CD14-positive monocyte (primary cell): ENCODE results near the gene ZBED4. TPM values are rescaled to one million over a fixed set of nuclear protein-coding genes. Genes with fewer than 3 reads are reported as not detected.

Experiments used
- DNase-seq, 3 donors: peaks; one replicate each; pipeline ENCODE4 v3.0.0-alpha.2; 2011 to 2022
- H2AFZ ChIP-seq: 2 replicates; pipeline ENCODE4 v1.6.0; 2012; ENCODE audit warnings: mild to moderate bottlenecking, low read depth, low read length, inconsistent platforms; ENCODE audit not compliant: insufficient read depth, poor library complexity, severe bottlenecking
- H3K27ac ChIP-seq, 2 donors: 1 replicate in 1 of 2; 2 replicates in 1 of 2; pipeline ENCODE4 v1.5.1; 2012 to 2013; ENCODE audit warnings: low read length in 2 of 2, control low read depth in 1 of 2, inconsistent platforms in 1 of 2, low read depth in 1 of 2, mild to moderate bottlenecking in 1 of 2
- H3K27me3 ChIP-seq, 2 donors: one replicate each; pipeline versions ENCODE4 v1.6.0 to v1.6.1; 2011 to 2013; ENCODE audit warnings: low read length in 2 of 2; ENCODE audit not compliant: control insufficient read depth in 2 of 2, insufficient read depth in 2 of 2
- H3K36me3 ChIP-seq, 2 donors: replicated peaks in 1 of 2; 1 replicate in 1 of 2; 2 replicates in 1 of 2; pipeline versions ENCODE4 v1.5.1 to v1.6.1; 2012 to 2013; ENCODE audit warnings: low read length in 2 of 2, control low read depth in 1 of 2, inconsistent platforms in 1 of 2, mild to moderate bottlenecking in 1 of 2; ENCODE audit not compliant: insufficient read depth in 2 of 2, control insufficient read depth in 1 of 2
- H3K4me1 ChIP-seq, 2 donors: 1 replicate in 1 of 2; 2 replicates in 1 of 2; pipeline versions ENCODE4 v1.5.1 to v1.6.1; 2012 to 2013; ENCODE audit warnings: low read length in 2 of 2, control low read depth in 1 of 2, inconsistent platforms in 1 of 2, mild to moderate bottlenecking in 1 of 2, moderate library complexity in 1 of 2; ENCODE audit not compliant: insufficient read depth in 2 of 2, control insufficient read depth in 1 of 2
- H3K4me2 ChIP-seq: replicated peaks from 2 replicates; pipeline ENCODE3; 2012; ENCODE audit warnings: low read length, moderate library complexity, mild to moderate bottlenecking; ENCODE audit not compliant: poor library complexity, severe bottlenecking; ENCODE audit errors: extremely low read depth
- H3K4me3 ChIP-seq, 3 experiments: fragments of 200-600 bp in 1 of 3; sonication (generic) in 1 of 3; replicated peaks in 1 of 3; 1 replicate in 2 of 3; 2 replicates in 1 of 3; pipeline ENCODE4 v1.5.1; 2011 to 2013; ENCODE audit warnings: low read length in 3 of 3, mild to moderate bottlenecking in 3 of 3, control low read depth in 2 of 3, low read depth in 2 of 3, inconsistent platforms in 1 of 3, moderate library complexity in 1 of 3
- H3K79me2 ChIP-seq: 2 replicates; pipeline ENCODE4 v1.6.0; 2012; ENCODE audit warnings: mild to moderate bottlenecking, control low read depth, inconsistent platforms, low read length, moderate library complexity; ENCODE audit not compliant: insufficient read depth
- H3K9ac ChIP-seq: 2 replicates; pipeline ENCODE4 v1.6.0; 2017; ENCODE audit warnings: low read length, mild to moderate bottlenecking; ENCODE audit not compliant: insufficient read depth, poor library complexity, severe bottlenecking
- H3K9me3 ChIP-seq, 2 donors: replicated peaks in 1 of 2; 1 replicate in 1 of 2; 2 replicates in 1 of 2; pipeline versions ENCODE4 v1.5.1 to v1.6.1; 2012 to 2013; ENCODE audit warnings: low read length in 2 of 2, control low read depth in 1 of 2; ENCODE audit not compliant: control insufficient read depth in 1 of 2, insufficient read depth in 1 of 2
- H4K20me1 ChIP-seq: 2 replicates; pipeline ENCODE4 v1.6.0; 2012; ENCODE audit warnings: mild to moderate bottlenecking, low read length, control low read depth, moderate library complexity; ENCODE audit not compliant: insufficient read depth
- H3K27ac Mint-ChIP-seq, 7 donors: one replicate each; pipeline ENCODE4 v1.8.0; 2020; ENCODE audit warnings: mild to moderate bottlenecking in 7 of 7, mixed read lengths in 7 of 7, moderate library complexity in 6 of 7, inconsistent platforms in 2 of 7
- H3K27me3 Mint-ChIP-seq, 3 donors: one replicate each; pipeline ENCODE4 v1.8.0; 2021 to 2022; ENCODE audit warnings: low read depth in 3 of 3, mild to moderate bottlenecking in 3 of 3, mixed read lengths in 3 of 3, moderate library complexity in 3 of 3, inconsistent platforms in 1 of 3
- H3K36me3 Mint-ChIP-seq, 2 donors: one replicate each; pipeline ENCODE4 v1.8.0; 2020; ENCODE audit warnings: mixed read lengths in 2 of 2, inconsistent platforms in 1 of 2, mild to moderate bottlenecking in 1 of 2
- H3K4me1 Mint-ChIP-seq: one replicate; pipeline ENCODE4 v1.8.0; 2020; ENCODE audit warnings: mild to moderate bottlenecking, mixed read lengths
- H3K4me3 Mint-ChIP-seq, 2 donors: one replicate each; pipeline ENCODE4 v1.8.0; 2020; ENCODE audit warnings: mild to moderate bottlenecking in 2 of 2, mixed read lengths in 2 of 2, moderate library complexity in 1 of 2
- H3K9me3 Mint-ChIP-seq, 7 donors: one replicate each; pipeline ENCODE4 v1.8.0; 2020 to 2022; ENCODE audit warnings: mixed read lengths in 7 of 7, mild to moderate bottlenecking in 6 of 7, moderate library complexity in 6 of 7, inconsistent platforms in 2 of 7
- CTCF ChIP-seq: fragments of 200-600 bp; IDR thresholded peaks from one replicate; pipeline ENCODE4 v1.8.0; 2022; ENCODE audit warnings: antibody characterized with exemption, mild to moderate bottlenecking
- WGBS: methylation state at CpG from one replicate; pipeline ENCODE4 v1.1.5; 2013; ENCODE audit warnings: missing lambda C conversion rate; ENCODE audit not compliant: insufficient coverage; 5-methylcytosine and 5-hydroxymethylcytosine counted together
- intact Hi-C, 2 donors: fragments of 100-400 bp; cut with micrococcal nuclease; formaldehyde crosslinking; loops; one replicate each; pipeline versions ENCODE4 v1.15.0 to v1.15.1; 2023
- polyA plus RNA-seq, 3 donors: library from polyadenylated mRNA; depleted of rRNA in 1 of 3; unstranded in 2 of 3; stranded (reverse) in 1 of 3; fragments of 300-500 nt in 2 of 3; fragments of >200 nt in 1 of 3; fragmentation: Illumina TruSeq in 2 of 3; gene quantifications; 1 replicate in 2 of 3; 2 replicates in 1 of 3; pipeline ENCODE4 v1.2.3, GENCODE V29; 2012 to 2021

Gene ZBED4
- polyA plus RNA-seq, 3 donors, result 3.8 to 8.2 (median 5.7) TPM

DNA sequence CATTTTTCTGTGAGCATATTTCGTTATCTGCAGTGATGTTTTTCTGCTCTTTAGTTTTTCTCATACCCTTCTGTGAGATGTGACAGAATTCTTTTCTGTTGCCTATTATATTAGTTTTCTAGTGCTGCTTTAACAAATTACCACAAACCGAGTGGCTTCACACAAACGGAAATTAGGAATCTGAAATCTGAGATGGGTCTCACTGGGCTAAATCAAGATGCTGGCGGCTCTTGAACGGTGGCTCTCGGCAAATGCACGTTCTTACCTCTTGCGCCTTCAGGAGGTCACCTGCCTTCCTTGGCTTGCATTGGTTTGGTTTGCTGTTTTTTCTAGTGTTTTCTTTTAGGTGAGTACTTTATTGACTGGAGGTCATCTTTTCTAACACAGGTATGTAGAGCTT is 13.0 kb downstream of the ZBED4 start:
- Histone ChIP-seq H3K79me2 (peaks cover 100% of the 10 kb centered on the region), H3K4me2 (no peak overlapping the region), H3K9ac (no peak overlapping the region), H3K27me3 (no peaks in the 10 kb centered on the region), H3K36me3 (peaks cover 0 to 28% of the 10 kb centered on the region in 2 donors), H3K9me3 (peaks cover 44 to 48% of the 10 kb centered on the region in 2 donors), H3K4me3 (no peak overlapping the region), H3K4me1 (peaks cover 10 to 15% of the 10 kb centered on the region in 2 donors), H3K27ac (no peak overlapping the region), H2AFZ (no peak overlapping the region), H4K20me1 (peaks cover 72% of the 10 kb centered on the region)
- Mint-ChIP-seq H3K4me3 (no peak overlapping the region), H3K36me3 (peaks cover 39 to 52% of the 10 kb centered on the region in 2 donors), H3K27ac (peak overlapping the region in 1 of 7 donors; percentile 47), H3K27me3 (no peaks in the 10 kb centered on the region), H3K4me1 (peaks cover 19% of the 10 kb centered on the region), H3K9me3 (peaks cover 26 to 56% (median 38%) of the 10 kb centered on the region in 7 donors)
- intact Hi-C loops, result no loop called here
- no peak for TF ChIP-seq CTCF
- 100% methylated on average over 3 of the region's 8 CpGs for WGBS
- no peak for DNase-seq

GRCh38 chr22:49867303-49868265 is 13.9 kb downstream of the ZBED4 start:
- Histone ChIP-seq H3K27ac (no peak overlapping the region), H3K4me1 (peaks cover 5 to 6% of the 10 kb centered on the region in 2 donors), H3K9ac (no peak overlapping the region), H2AFZ (no peak overlapping the region), H3K9me3 (peaks cover 44 to 48% of the 10 kb centered on the region in 2 donors), H4K20me1 (peaks cover 69% of the 10 kb centered on the region), H3K4me3 (no peak overlapping the region), H3K36me3 (peaks cover 0 to 28% of the 10 kb centered on the region in 2 donors), H3K27me3 (no peaks in the 10 kb centered on the region), H3K4me2 (no peak overlapping the region), H3K79me2 (peaks cover 99% of the 10 kb centered on the region)
- no peak for DNase-seq
- no peak for TF ChIP-seq CTCF
- H3K27me3 Mint-ChIP-seq, result no peaks in the 10 kb centered on the region
- peaks cover 39 to 55% of the 10 kb centered on the region in 2 donors for H3K36me3 Mint-ChIP-seq
- no peak overlapping the region for H3K4me3 Mint-ChIP-seq
- peaks cover 26 to 56% (median 38%) of the 10 kb centered on the region in 7 donors for H3K9me3 Mint-ChIP-seq
- intact Hi-C loops, result no loop called here
- H3K27ac Mint-ChIP-seq, result no peak overlapping the region
- H3K4me1 Mint-ChIP-seq, result peaks cover 10% of the 10 kb centered on the region
- 97% methylated on average over 12 of the region's 18 CpGs for WGBS
